IPS-18c (cell line): Measurements from ENCODE around the gene VCX3B.
"Not testable (repeated sequence)": the region's sequence is repeated elsewhere in the genome, so short reads cannot be mapped to it uniquely, and the experiment has no call there.

Experiments
- H3K4me3 ChIP-seq: 2 replicates; pipeline ENCODE4 v1.7.0; 2013; ENCODE audit warnings: low read depth, mild to moderate bottlenecking, low read length, moderate library complexity; ENCODE audit not compliant: insufficient read depth
- H3K9me3 ChIP-seq: one replicate; pipeline ENCODE4 v1.6.1; 2013; ENCODE audit warnings: mild to moderate bottlenecking, low read length, moderate library complexity; ENCODE audit not compliant: control insufficient read depth, insufficient read depth

Gene VCX3B

DNA sequence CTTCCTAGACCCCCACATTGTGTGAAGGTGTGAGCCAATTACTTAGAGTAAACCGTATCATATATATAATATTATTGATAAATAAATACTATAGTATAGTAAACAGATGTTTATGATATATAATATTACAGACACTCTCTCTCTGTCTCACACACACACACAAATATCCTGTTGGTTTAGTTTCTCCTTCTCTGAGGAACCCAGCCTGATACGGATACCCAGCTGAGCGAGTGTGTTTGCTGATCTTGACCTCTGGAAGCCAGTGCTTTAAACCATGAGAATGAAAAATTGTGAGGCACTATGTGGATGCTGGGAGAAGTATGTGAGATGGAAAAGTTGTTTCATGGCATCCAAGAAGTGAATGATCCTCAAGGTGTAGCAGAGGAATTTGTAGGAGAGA lies at the start of gene VCX3B:
TSS of gene VCX3B (plus strand) at position 301 of the 400 bp plus-strand sequence. CDS start 621 bp downstream, outside the sequence.
- not testable (repeated sequence) for H3K9me3 ChIP-seq

DNA sequence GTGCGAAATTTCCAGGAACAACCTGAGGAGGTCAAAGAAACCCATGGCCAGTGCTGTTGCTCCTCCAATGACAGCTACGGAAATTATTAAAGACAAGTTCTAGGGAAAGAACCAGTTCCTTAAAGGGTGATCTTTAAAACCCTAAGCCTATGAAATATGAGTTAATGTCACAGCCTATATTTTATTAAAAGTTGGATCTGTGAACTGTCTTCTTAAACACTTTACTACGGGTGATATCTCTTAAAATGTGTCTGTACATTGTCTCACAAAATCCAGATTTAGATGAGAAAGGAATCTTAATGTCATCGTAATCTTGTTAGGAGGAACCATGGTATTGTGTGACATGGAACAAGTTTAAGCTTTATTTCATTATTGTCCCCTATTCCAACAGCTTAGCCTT lies 46.3 kb upstream of the VCX3B start:
- no peak overlapping the region for H3K4me3 ChIP-seq
- H3K9me3 ChIP-seq = peaks cover 13% of the 10 kb centered on the region

More for the DNA sequence above, at the start of gene VCX3B:
- H3K4me3 ChIP-seq = not testable (repeated sequence)

DNA sequence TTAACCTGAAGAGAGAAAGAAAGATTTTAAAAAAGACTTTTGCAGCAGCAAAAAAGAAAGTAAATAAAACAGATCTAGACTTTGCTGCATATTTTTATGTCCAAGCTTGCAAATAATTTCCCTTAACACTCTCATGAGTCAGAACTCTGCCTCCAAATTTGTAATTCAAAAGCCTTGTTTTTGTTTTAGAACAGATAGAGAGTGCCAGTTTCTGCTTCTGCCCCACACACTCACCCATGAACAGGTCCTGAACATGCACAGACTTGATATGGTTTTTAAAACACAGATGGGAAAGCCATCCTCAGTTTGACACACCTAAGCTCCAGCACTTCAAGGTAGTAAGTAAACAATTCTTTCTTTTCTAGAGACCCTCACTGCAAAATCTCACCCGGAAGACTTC lies 39.7 kb upstream of the VCX3B start:
- H3K4me3 ChIP-seq = no peak overlapping the region
- no peaks in the 10 kb centered on the region for H3K9me3 ChIP-seq

DNA sequence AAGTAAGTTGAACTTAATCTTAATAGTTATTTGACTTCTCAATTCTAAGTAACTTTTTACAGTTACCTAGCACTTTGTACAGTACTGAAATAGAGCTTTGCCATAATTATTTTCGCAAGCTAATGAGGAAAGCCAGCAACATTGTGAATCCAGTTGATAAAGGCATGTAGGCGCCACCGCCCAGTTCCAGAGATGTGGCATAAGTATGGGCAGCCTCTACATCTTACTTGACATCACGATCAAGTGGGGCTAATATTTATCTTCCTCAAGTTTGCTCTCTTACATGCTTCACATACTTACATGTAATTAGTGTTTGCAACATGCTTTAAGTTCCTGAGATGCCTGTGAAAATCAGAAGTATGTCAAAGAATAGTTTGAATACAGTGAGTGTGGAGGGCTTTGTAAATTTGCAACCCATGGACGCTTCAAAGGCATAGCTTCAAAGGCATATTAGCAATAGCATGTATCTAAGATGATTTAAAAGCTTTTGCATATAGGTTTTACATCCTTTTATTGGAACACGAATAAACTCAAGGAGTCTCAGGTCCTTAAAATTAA lies 34.9 kb upstream of the VCX3B start:
- H3K9me3 ChIP-seq = no peaks in the 10 kb centered on the region

DNA sequence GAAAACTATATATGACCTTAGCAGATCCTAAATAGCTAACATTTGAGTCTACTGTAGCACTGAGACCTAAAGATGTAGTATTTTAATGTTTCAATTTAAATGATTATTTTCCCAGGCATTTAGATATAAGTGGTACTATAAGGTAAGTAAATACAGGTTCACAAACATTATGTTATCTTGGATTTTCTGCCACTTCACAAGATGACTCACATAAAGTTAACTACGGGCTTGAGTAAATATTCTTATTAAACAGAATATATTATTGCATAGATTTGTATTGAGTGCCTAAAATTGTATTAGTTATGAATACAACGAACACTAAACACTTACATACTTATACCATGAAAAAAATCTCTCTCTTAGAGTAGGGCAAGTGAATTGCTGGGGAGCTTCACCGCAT lies 34.2 kb upstream of the VCX3B start:
- no peak overlapping the region for H3K4me3 ChIP-seq

More for the DNA sequence above, 34.9 kb upstream of the VCX3B start:
- H3K4me3 ChIP-seq = no peak overlapping the region

DNA sequence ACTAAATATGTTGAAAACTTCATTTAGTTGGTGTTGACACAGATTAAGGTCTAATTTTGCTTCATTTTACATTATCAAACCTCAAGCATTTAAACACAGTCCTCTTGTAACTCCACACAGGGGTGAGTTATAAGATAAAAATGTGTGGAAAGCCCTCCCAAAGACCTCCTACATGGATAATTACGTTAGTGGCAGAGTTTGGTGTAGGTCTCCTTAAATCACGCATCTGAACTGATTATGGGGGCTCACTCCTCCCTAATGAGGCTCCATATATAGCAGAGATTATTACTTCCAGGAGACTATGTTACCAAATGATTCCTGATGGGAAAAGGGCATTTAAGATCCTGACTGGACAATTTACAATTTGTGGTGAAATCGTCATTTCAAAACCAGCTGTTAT lies 32.2 kb upstream of the VCX3B start:
- Histone ChIP-seq H3K4me3 (no peak overlapping the region), H3K9me3 (no peaks in the 10 kb centered on the region)

More for the DNA sequence above, 34.2 kb upstream of the VCX3B start:
- no peaks in the 10 kb centered on the region for H3K9me3 ChIP-seq

DNA sequence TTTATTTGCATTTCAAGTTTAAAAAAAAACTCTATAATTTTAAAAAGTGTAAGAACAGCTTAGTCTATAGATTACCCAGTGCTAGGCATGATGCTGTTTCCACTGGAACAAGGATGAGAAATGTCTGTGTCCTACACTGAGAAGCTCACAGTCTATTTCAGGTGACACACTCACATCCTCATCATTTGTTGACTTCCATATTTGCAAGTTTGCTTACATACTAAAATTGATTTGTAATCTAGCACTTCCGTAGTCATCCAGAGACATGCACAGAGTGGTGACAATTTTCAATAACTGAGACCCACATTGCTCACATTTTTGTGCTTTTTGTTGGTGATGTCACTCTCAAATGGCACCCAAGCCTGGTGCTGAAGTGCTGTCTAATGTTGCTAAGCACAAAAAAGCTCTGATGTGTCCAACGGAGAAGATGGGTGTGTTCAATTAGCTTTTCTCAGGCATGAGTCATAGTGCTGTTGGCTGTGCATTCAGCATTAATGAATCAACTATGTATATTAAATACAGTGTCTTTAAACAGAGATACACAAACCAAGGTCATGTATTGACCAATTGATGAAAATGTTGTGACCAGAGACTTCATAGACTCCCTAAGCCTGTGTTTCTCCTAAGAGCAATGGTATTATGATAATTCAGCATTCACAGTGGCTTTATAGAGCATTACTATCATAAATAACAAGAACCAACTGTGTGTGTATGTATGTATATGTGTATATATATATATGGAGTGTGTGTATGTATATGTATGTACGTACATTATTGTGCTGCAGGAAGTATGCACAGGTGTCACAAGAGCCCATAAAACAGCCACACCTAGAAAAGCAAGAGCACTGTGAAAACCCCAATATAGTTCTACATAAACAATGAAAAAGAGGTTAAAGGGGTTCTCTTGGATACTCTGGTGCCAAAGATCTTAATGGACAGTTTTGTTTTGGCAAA lies 31.2 kb upstream of the VCX3B start:
- no peak overlapping the region for H3K4me3 ChIP-seq
- no peaks in the 10 kb centered on the region for H3K9me3 ChIP-seq

DNA sequence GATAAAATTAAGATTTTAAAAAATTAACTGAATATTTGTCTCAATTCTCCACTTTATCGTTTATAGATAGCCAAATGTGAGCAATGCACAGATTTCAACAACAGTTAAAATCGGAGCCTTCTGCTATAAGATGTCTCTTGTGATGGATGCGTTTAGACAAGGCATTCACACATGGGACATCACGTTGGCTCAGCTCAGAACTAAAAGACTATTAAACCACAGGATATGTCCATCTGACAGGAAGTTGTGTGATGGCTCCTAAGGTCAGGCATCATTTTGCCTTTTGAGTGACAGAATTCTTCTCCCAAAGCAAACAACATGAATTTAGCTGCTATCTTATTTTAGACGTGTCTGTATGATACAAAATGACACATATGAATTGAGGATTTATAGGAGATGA lies 17.3 kb upstream of the VCX3B start:
- H3K4me3 ChIP-seq = no peak overlapping the region
- peaks cover 3% of the 10 kb centered on the region for H3K9me3 ChIP-seq

DNA sequence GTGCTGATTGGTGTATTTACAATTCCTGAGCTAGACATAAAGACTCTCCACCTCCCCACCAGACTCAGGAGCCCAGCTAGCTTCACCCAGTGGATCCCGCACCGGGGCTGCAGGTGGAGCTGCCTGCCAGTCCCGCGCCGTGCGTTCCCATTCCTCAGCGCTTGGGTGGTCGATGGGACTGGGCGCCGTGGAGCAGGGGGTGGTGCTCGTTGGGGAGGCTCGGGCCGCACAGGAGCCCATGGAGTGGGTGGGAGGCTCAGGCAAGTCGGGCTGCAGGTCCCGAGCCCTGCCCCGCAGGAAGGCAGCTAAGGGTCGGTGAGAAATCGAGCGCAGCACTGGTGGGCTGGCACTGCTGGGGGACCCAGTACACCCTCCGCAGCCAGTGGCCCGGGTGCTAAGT lies 12.3 kb upstream of the VCX3B start:
- H3K9me3 ChIP-seq, H3K4me3 ChIP-seq: not testable (repeated sequence)

DNA sequence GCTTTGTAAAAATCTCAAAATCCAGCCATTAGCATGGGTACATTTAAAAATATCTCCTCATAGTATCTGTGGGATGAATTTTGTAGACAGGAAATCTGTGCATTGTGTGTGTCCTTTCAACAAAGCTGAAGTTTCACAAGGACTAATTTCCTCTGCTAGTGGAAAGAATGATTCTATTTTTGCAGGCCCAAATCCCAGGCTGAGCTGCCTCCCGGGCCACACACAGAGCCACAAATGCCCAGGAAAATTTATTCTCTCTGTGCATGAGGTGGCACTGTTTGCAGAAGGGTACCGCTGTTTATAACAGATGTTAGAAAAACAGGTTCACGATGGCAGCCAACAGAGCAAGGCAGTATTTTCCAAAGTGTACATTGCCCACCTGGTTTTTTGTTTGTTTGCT lies 11.0 kb upstream of the VCX3B start:
- Histone ChIP-seq H3K4me3 (no peak overlapping the region), H3K9me3 (no peaks in the 10 kb centered on the region)

DNA sequence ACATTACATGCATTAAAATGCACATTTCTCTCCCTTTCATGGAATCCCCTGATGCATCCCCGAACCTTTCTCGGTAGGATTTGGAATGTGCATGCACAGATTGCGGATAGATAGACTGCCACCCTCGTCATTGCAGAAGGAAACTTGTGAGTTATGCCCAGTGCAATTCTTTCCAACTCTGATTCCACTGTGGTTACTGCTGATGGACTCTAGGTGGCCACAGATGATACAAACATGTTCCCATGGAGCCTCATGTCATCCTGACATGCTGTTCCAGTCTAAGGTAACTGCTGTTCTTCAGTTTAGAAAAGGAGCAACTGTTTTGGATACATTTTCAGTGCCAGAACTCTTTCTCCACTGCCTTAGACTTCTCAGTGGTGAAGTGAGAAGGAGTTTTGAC lies 9.1 kb upstream of the VCX3B start:
- peaks cover 2% of the 10 kb centered on the region for H3K9me3 ChIP-seq
- H3K4me3 ChIP-seq = no peak overlapping the region

DNA sequence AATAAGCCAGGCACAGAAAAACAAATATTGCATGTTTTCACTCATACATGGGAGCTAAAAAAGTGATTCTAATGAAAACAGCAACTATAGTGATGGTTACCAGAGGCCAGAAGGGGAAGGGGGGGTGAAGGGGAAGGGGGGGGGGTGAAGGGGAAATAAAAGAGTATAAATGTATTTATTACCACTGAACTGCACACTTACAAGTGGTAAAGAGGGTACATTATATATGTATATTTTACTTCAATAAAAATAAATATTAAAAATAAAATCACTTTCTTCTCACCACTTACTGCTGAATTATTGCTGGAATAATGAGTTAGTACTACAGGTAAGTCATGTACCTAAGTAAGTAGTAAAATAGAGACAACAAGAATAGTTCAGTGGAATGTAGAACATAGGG lies 2.1 kb upstream of the VCX3B start:
- H3K4me3 ChIP-seq = no peak overlapping the region
- peaks cover 2% of the 10 kb centered on the region for H3K9me3 ChIP-seq

DNA sequence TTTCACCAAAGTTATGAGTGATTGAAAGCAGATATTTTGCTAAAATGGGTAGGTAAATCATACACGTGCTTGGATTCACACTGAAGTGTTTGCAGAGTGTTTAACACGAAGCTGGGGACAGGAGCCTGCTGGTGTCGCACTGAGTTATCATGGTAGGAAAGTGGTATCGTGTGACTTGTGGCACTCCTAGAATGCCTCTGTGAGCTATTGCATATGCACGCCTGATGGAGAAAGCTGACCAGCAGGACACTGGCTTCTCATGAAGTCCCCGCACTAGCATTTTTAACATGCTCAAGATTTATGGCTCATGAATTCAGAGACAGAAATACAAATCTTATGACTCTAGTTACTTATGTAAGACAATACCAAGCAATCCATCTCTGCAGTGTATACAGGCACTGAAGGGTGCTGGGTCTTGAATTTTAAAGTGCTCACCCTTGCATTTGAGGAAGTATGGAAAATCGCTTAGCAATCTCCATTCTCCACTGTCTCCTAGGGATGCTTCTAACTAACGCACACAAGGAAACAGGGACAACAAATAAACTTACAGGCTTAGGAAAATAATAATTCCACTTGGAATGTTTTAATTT lies 19.8 kb downstream of the VCX3B start:
- H3K9me3 ChIP-seq = no peaks in the 10 kb centered on the region
- H3K4me3 ChIP-seq = no peak overlapping the region

DNA sequence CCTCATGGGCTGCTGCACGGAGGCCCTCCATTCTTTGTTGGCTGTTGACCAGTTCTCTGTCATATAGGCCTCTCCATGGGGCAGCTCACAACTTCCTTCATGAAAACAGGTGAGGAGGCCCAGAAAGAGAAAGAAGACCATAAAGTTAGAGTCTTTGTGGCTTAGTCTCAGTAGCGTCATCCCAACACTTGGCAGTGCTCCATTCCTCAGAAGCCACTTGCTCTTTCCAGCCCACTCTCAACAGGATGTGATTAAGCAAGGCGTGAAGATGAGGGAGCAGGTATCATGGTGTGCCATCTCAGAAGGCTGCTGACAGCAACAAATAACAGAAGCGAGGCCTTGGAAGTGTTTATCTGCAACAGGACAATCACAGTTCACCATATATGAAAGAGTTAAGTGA lies 30.4 kb downstream of the VCX3B start:
- not testable (repeated sequence) for H3K4me3 ChIP-seq, H3K9me3 ChIP-seq

DNA sequence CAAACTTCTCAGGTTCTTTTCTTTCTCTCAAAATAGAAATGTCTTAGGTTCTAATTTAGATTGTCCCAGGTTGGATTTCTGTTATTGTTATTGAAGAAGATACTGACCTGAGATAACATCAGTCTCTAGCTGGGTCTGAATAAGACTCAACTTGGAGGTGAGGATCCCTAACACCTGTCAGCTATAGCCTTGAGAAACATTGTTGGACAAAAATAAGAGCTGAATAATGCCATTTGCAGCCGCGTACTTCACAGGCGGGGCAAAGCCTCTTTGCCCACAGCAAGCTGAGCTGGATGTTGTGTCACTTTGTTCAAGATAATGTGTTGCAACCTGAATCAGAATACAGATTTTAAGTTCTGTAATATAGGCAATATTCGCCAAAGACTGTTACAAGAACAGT lies 35.6 kb downstream of the VCX3B start:
- H3K9me3 ChIP-seq = no peaks in the 10 kb centered on the region
- no peak overlapping the region for H3K4me3 ChIP-seq

DNA sequence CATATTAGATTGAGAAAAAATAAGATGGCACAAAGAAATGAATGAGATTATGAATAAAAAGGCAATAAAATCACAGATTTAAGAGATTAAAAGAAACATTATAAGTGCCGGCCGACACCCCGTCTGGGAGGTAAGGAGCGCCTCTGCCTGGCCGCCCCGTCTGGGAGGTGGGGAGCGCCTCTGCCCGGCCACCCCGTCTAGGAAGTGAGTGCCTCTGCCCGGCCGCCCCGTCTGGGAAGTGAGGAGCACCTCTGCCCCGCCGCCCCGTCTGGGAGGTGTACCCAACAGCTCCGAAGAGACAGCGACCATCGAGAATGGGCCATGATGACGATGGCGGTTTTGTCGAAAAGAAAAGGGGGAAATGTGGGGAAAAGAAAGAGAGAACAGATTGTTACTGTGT lies 37.5 kb downstream of the VCX3B start:
- not testable (repeated sequence) for H3K9me3 ChIP-seq, H3K4me3 ChIP-seq

DNA sequence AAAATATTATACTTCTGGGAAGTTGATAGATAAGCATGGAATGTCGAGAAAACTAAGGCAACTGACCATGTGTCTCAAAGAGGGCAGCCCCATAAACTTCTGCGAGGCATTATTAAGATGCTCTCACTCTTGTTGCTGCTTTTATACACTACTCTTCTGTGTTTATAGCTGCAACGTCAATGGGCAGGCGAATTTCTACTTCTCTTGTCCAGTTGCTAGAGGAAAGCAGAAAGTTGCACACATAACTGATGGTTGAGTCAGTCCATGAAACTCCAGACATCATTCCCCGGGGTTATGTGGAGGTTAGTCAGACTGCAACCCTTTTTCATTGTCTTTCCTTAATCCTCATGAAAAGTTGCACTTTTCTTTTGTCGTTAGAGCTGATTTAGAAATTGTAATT lies 39.8 kb downstream of the VCX3B start:
- H3K9me3 ChIP-seq = no peaks in the 10 kb centered on the region
- H3K4me3 ChIP-seq = no peak overlapping the region
